BLaER1 treated with 17β-estradiol and CSF1 and Interleukin-3, amounts not matched to agents 10 nM and 100 nM (cell line): ENCODE measurements around the gene UBE2G1.
"Not testable (repeated sequence)": the region's sequence is repeated elsewhere in the genome, so short reads cannot be mapped to it uniquely, and the experiment has no call there.

Source experiments
- H3K27ac ChIP-seq, 11 experiments: shearing (Covaris generic); formaldehyde crosslinking; 2 replicates each; pipeline ENCODE4 v1.8.1; 2022
- H3K27me3 ChIP-seq, 11 experiments: shearing (Covaris generic); formaldehyde crosslinking; 2 replicates each; pipeline ENCODE4 v1.8.1; 2022
- H3K36me3 ChIP-seq, 11 experiments: shearing (Covaris generic); formaldehyde crosslinking; 2 replicates each; pipeline ENCODE4 v1.8.1; 2022
- H3K4me1 ChIP-seq, 10 experiments: shearing (Covaris generic); formaldehyde crosslinking; 2 replicates each; pipeline ENCODE4 v1.8.1; 2022
- H3K4me2 ChIP-seq, 11 experiments: shearing (Covaris generic); formaldehyde crosslinking; 2 replicates each; pipeline ENCODE4 v1.8.1; 2022
- H3K4me3 ChIP-seq, 10 experiments: shearing (Covaris generic); formaldehyde crosslinking; 2 replicates each; pipeline ENCODE4 v1.8.1; 2022
- H3K9ac ChIP-seq, 11 experiments: shearing (Covaris generic); formaldehyde crosslinking; 2 replicates each; pipeline ENCODE4 v1.8.1; 2022
- H3K9me3 ChIP-seq, 11 experiments: shearing (Covaris generic); formaldehyde crosslinking; replicated peaks in 1 of 11; 2 replicates each; pipeline ENCODE4 v1.8.1; 2022
- H4K20me1 ChIP-seq, 11 experiments: shearing (Covaris generic); formaldehyde crosslinking; 2 replicates each; pipeline ENCODE4 v1.8.1; 2022
- Cebpa-rat ChIP-seq, 11 experiments: shearing (Covaris generic); IDR thresholded peaks; 2 replicates each; pipeline ENCODE4 v1.8.1; 2022

Gene UBE2G1

DNA sequence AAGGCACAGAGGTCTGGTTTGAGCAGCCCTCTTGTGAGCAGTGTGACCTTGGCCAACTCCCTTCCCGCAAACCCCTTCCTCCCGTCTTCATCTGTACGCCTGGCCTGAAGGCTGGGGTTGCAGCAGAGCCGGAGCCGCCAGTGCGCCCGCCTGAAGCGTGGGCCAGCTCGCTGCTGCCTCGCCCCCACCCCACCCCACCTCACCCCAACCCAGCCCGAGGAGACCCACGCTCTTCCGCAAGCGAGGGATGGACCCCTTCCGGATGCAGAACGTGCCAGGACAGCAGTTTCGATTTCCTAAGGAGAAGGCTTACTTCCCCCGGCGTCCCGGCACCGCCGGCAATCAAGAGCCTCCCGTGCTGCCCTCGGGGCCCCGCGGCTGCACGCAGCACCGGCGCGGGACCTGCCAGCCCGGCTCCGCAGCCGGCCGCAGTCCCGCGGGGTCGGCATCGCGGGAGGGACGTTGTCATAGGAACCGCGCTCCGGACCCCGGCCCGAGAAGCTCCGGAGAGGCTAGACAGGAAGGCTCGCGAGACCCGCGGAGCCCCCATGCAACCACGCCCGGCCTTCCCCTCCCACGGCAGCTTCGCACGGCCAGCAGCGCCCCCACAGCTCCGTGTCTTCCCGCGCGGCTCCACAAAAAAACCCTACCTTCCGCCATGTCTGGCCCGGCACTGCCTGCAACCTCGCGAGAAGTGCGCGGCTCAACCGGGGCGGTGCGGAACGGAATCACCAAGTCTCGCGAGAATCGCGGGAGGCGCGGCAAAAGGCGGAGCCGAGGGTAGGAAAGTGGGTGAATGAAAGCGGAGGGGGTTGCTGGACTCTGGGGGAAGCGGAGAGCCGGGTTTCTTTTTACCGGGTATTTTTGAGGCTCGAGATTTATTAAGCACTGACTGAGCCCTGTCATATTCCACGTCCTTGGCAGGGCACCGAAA lies 102.9 kb downstream of the UBE2G1 start, which contains the start of gene ANKFY1:
Gene ANKFY1 (minus strand): TSS at position 698 of the 934 bp plus-strand sequence. CDS start 38 bp downstream, at position 660.
- H3K4me3 ChIP-seq: peak within 1 kb of the TSS; percentile 90 to 99 (median 94)
- peaks cover 0 to 54% (median 23%) of the 10 kb centered on the region in 11 experiments; a peak in 15 of 22 replicates for H4K20me1 ChIP-seq
- H3K27ac ChIP-seq: peak within 1 kb of the TSS; percentile 88 to 97 (median 94)
- peaks cover 29 to 37% (median 35%) of the 10 kb centered on the region in 11 experiments for H3K9me3 ChIP-seq
- no peaks in the 10 kb centered on the region for H3K27me3 ChIP-seq
- H3K4me2 ChIP-seq: peak within 1 kb of the TSS; percentile 86 to 98 (median 95)
- TF ChIP-seq Cebpa-rat (IDR thresholded peaks at IDR 0.05): no peak
- H3K4me1 ChIP-seq: peaks cover 25 to 43% (median 30%) of the 10 kb centered on the region in 10 experiments
- peak within 1 kb of the TSS; percentile 93 to 98 (median 97) for H3K9ac ChIP-seq
- H3K36me3 ChIP-seq: peaks cover 50 to 56% (median 53%) of the 10 kb centered on the region in 11 experiments

DNA sequence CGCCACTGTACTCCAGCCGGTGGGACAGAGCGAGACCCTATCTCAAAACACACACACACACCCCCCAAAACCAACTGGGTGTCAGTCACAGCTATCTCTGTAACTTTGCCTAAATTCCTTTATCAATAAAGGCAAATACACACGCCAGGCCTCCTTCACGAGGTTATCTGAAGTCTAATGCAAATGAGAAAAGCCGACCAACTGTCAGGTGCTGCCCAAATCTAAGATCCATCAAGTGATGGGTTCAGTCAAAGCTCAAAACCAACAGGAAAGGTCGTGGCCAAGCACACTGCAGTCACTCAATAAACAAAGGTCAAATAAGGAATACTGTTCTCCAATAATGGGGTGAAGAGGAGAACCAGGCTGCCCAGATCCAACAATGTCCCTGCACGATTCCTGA lies 103.8 kb downstream of the UBE2G1 start:
- H3K9me3 ChIP-seq: peaks cover 35 to 45% (median 43%) of the 10 kb centered on the region in 11 experiments
- H3K9ac ChIP-seq: peak overlapping the region; percentile 93 to 98 (median 97)
- peaks cover 48 to 56% (median 53%) of the 10 kb centered on the region in 11 experiments for H3K36me3 ChIP-seq
- H3K4me1 ChIP-seq: peaks cover 22 to 35% (median 28%) of the 10 kb centered on the region in 10 experiments
- H3K27me3 ChIP-seq: no peaks in the 10 kb centered on the region
- peak overlapping the region; percentile 88 to 97 (median 94); a peak in 21 of 22 replicates for H3K27ac ChIP-seq
- peak overlapping the region; percentile 86 to 98 (median 95) for H3K4me2 ChIP-seq
- H4K20me1 ChIP-seq: peaks cover under 1 to 54% (median 26%) of the 10 kb centered on the region in 11 experiments; a peak in 16 of 22 replicates
- H3K4me3 ChIP-seq: peak overlapping the region; percentile 90 to 99 (median 94)
- TF ChIP-seq Cebpa-rat (IDR thresholded peaks at IDR 0.05): no peak

DNA sequence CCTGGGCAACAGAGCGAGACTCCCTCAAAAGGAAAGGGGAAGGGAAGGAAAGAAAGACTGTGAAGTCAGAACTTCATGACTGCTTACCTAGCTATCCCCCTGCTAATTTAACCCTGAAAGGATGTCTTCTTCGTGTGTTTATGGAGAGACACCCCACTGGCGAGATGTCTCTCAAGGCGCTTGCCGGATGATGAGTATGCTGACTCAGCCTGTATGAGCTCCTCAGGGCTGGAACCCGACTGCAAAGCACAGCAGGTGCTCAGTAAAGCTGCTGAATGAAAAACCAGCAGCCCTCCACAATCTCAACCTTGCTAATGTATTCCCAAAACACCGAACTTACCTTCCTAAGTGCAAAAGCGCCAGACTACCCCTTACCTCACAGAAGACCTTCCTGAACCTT lies 105.0 kb downstream of the UBE2G1 start:
- no peak for TF ChIP-seq Cebpa-rat (IDR thresholded peaks at IDR 0.05)
- H3K4me3 ChIP-seq: peak overlapping the region in 3 of 10 experiments; percentile 93 to 99 (median 98); a peak in 4 of 20 replicates
- peaks cover 13 to 61% (median 39%) of the 10 kb centered on the region in 11 experiments; a peak in 19 of 22 replicates for H4K20me1 ChIP-seq
- 0 out of 22 replicates have a peak overlapping the region, but pooled peaks of 1 of the 11 experiments have one; percentile 95 for H3K9ac ChIP-seq
- peaks cover 35 to 52% (median 48%) of the 10 kb centered on the region in 11 experiments for H3K9me3 ChIP-seq
- peak overlapping the region in 9 of 11 experiments; percentile 16 to 98 (median 93); a peak in 13 of 22 replicates for H3K4me2 ChIP-seq
- peaks cover 21 to 40% (median 28%) of the 10 kb centered on the region in 10 experiments for H3K4me1 ChIP-seq
- no peak overlapping the region for H3K27ac ChIP-seq
- H3K36me3 ChIP-seq: peaks cover 46 to 61% (median 58%) of the 10 kb centered on the region in 11 experiments
- H3K27me3 ChIP-seq: no peaks in the 10 kb centered on the region

DNA sequence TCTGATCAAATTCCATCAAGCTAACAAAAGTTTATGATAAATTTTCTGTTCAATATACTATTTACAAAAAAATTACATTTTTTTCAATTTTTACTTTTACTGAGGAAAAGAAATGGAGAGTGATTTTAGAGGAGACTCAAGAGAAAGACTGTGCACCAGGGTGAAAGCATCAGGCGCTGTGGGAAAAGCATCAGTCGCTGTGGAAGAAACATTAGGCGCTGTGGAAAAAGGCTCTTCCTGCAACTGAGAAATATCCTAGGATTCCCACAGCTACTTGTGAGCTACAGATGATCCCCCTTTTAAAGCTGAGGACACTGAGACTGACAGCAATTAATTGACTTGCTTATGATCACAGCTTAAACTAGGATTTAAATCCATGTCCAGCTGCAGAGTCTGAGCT lies 107.6 kb downstream of the UBE2G1 start:
- Histone ChIP-seq H3K27me3 (no peaks in the 10 kb centered on the region), H4K20me1 (peaks cover 36 to 87% (median 64%) of the 10 kb centered on the region in 11 experiments; a peak in 21 of 22 replicates), H3K4me1 (peaks cover 13 to 30% (median 19%) of the 10 kb centered on the region in 10 experiments), H3K36me3 (peaks cover 50 to 84% (median 77%) of the 10 kb centered on the region in 11 experiments), H3K9me3 (peaks cover 35 to 52% (median 49%) of the 10 kb centered on the region in 11 experiments), H3K4me3 (peak overlapping the region in 7 of 10 experiments; percentile 9 to 41 (median 21); a peak in 5 of 20 replicates), H3K4me2 (no peak overlapping the region), H3K9ac (no peak overlapping the region), H3K27ac (no peak overlapping the region)
- no peak for TF ChIP-seq Cebpa-rat (IDR thresholded peaks at IDR 0.05)

DNA sequence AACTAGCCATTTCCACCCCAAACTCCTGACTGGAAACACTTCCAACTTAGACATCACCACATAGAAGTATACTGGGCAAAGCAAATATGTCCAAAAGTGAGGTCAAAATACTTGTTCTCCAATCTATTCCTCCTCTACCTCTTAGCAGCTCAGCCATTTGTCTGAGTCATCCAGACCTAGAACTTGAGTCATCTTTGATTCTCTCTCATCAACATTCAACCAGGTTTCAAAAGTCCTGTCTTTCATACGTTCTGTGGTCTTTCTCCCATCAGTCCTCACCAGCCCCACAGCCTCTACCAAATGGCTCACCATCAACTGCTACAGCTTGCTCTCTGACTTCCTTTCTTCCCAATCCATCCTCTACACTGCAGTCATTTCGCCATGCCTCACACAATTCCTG lies 109.5 kb downstream of the UBE2G1 start:
- no peak for TF ChIP-seq Cebpa-rat (IDR thresholded peaks at IDR 0.05)
- H3K27ac ChIP-seq: no peak overlapping the region
- H3K4me1 ChIP-seq: peaks cover 1 to 20% (median 8%) of the 10 kb centered on the region in 10 experiments
- no peak overlapping the region for H3K9ac ChIP-seq
- H4K20me1 ChIP-seq: peaks cover 48 to 94% (median 71%) of the 10 kb centered on the region in 11 experiments; a peak in 21 of 22 replicates
- H3K4me2 ChIP-seq: peak overlapping the region in 1 of 11 experiments; percentile 24; a peak in 1 of 22 replicates
- H3K36me3 ChIP-seq: peaks cover 49 to 93% (median 76%) of the 10 kb centered on the region in 11 experiments
- no peak overlapping the region for H3K4me3 ChIP-seq
- H3K27me3 ChIP-seq: no peaks in the 10 kb centered on the region
- H3K9me3 ChIP-seq: peaks cover 35 to 51% (median 48%) of the 10 kb centered on the region in 11 experiments

DNA sequence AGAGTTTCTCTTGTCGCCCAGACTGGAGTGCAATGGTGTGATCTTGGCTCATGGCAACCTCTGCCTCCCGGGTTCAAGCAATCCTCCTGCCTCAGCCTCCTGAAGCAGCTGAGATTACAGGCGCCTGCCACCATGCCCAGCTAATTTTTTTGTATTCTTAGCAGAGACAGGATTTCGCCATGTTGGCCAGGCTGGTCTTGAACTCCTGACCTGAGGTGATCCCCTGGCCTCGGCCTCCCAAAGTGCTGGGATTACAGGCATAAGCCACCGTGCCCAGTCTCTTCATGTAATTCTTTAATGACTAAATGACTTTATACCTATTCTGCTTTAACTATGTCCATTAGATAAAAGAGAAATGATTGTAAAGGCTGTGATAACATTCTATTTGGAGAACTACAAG lies 111.2 kb downstream of the UBE2G1 start:
- H3K36me3 ChIP-seq: peaks cover 32 to 83% (median 59%) of the 10 kb centered on the region in 11 experiments

DNA sequence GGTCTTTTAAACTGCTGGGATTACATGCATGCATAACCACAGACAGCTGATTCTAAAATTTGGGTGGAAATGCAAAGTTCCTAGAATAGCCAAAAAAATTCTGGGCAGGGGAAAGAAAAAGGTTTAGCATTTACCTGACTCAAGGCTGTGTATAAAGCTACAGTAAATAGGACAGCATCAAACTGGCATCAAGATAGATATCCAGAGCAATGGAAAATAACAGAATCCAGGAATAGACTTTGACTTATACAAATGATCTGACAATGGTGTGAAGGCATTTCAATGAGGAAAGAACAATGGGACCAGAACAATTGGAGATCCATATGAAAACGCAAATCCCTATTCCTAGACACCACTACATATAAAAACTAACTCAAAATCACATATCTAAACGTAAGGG lies 115.6 kb downstream of the UBE2G1 start:
- Histone ChIP-seq H3K4me2 (no peak overlapping the region), H3K27me3 (no peaks in the 10 kb centered on the region), H3K27ac (no peak overlapping the region), H3K9ac (no peak overlapping the region), H3K36me3 (peaks cover 26 to 67% (median 46%) of the 10 kb centered on the region in 11 experiments), H3K4me1 (peaks cover 0 to 15% (median 5%) of the 10 kb centered on the region in 10 experiments; a peak in 6 of 20 replicates), H3K9me3 (no peaks in the 10 kb centered on the region), H4K20me1 (peaks cover 90 to 100% (median 100%) of the 10 kb centered on the region in 11 experiments), H3K4me3 (no peak overlapping the region)
- no peak for TF ChIP-seq Cebpa-rat (IDR thresholded peaks at IDR 0.05)

More for the DNA sequence above, 111.2 kb downstream of the UBE2G1 start:
- not testable (repeated sequence) for H3K27ac ChIP-seq, H3K27me3 ChIP-seq, H3K4me2 ChIP-seq, H3K9ac ChIP-seq, H3K4me3 ChIP-seq
- peaks cover 49 to 94% (median 76%) of the 10 kb centered on the region in 11 experiments for H4K20me1 ChIP-seq
- H3K4me1 ChIP-seq: peaks cover 0 to 10% (median 0%) of the 10 kb centered on the region in 10 experiments; a peak in 3 of 20 replicates
- peaks cover 23 to 35% (median 32%) of the 10 kb centered on the region in 11 experiments for H3K9me3 ChIP-seq

DNA sequence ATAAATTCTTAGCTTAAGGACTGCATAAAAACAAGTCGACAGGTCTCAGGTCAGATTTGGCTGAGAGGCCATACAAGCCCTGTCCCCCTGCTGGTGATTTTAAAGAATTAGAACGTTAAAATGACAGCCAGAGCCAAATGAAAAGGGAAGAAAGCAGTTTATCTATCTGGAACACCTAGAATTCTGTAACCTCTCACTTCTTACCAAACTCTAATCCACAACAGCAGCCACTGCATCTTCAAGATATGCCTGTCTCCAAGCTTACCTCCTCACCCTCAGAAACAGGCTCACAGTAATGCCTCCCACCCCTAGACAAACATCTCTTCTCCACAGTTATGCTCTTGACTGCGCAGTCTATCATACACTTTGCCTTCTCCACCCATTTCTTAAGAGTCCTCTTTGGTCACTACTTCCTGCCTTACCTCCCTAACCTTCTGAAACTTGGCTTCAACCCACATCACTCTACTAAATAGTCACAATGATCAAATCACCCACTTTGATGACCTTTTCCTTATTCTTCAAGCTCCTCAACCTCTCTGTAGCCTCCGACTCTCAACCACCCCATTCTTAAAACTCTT lies 116.9 kb downstream of the UBE2G1 start:
- Histone ChIP-seq H3K4me1 (peaks cover 0 to 15% (median 5%) of the 10 kb centered on the region in 10 experiments; a peak in 6 of 20 replicates), H4K20me1 (peaks cover 93 to 100% (median 100%) of the 10 kb centered on the region in 11 experiments), H3K27me3 (no peaks in the 10 kb centered on the region), H3K36me3 (peaks cover 26 to 67% (median 48%) of the 10 kb centered on the region in 11 experiments), H3K9me3 (no peaks in the 10 kb centered on the region), H3K9ac (0 out of 22 replicates have a peak overlapping the region, but pooled peaks of 1 of the 11 experiments have one; percentile 5), H3K4me2 (no peak overlapping the region), H3K27ac (no peak overlapping the region), H3K4me3 (no peak overlapping the region)
- TF ChIP-seq Cebpa-rat (IDR thresholded peaks at IDR 0.05): no peak
